ENCODE results near the gene PCDHGB5. TPM values are rescaled to one million over a fixed set of nuclear protein-coding genes. Genes with fewer than 3 reads are reported as not detected.
A peak's percentile ranks its signal among the peaks of the same experiment; 100 is the strongest.
"Not testable (repeated sequence)": the region's sequence is repeated elsewhere in the genome, so short reads cannot be mapped to it uniquely, and the experiment has no call there.

The PCDHGB5 gene
- total RNA-seq, 1 experiment from 2014 or later = 3.2 TPM

DNA sequence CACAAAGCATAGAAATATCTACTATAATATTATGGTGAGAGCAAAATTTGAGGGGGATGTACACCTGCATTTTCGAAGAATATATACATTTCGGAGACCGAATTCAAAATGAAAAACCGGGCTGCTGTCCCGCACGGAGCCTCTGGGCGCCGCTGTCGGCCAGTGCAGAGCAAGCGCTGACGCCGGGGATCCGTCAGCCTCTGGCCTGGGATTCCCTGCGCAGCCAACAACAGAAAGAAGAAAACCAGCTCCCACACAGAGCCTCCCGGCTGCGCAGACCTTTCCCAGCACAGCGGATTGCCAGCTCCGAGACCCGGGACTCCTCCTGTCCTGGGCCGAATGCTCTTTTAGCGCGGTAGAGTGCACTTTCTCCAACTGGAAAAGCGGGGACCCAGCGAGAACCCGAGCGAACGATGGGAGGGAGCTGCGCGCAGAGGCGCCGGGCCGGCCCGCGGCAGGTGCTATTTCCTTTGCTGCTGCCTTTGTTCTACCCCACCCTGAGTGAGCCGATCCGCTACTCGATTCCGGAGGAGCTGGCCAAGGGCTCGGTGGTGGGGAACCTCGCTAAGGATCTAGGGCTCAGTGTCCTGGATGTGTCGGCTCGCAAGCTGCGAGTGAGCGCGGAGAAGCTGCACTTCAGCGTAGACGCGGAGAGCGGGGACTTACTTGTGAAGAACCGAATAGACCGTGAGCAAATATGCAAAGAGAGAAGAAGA lies 10.2 kb downstream of the PCDHGB5 start, which contains the start of gene PCDHGB6:
Gene PCDHGB6 (plus strand): TSS at position 232 of the 716 bp plus-strand sequence. CDS start 182 bp downstream, at position 414.
- H3K4me3 Mint-ChIP-seq (ENCODE audit: unreplicated experiment); H3K27me3 Mint-ChIP-seq (ENCODE audit: insufficient read depth, unreplicated experiment); DNase-seq (ENCODE audit: unreplicated experiment); H3K27ac Mint-ChIP-seq (ENCODE audit: low read depth, unreplicated experiment); BruUV-seq (replicated peaks); H3K36me3 Mint-ChIP-seq (ENCODE audit: insufficient read depth, unreplicated experiment); H3K4me1 Mint-ChIP-seq (ENCODE audit: insufficient read depth, unreplicated experiment); POLR2A ChIA-PET; intact Hi-C loops (cut with micrococcal nuclease): not testable (repeated sequence)
- CTCF ChIA-PET = interaction anchor here (0.6 to 1.2 kb wide), 3 partner anchors 11 to 1299 kb away, joined by 3 read pairs; no protein-coding TSS in a partner anchor
- peaks cover 32% of the 10 kb centered on the region for H3K9me3 Mint-ChIP-seq (ENCODE audit: unreplicated experiment)
- TF ChIP-seq CTCF (IDR thresholded peaks at IDR 0.05; ENCODE audit: unreplicated experiment) = peak; percentile 23

DNA sequence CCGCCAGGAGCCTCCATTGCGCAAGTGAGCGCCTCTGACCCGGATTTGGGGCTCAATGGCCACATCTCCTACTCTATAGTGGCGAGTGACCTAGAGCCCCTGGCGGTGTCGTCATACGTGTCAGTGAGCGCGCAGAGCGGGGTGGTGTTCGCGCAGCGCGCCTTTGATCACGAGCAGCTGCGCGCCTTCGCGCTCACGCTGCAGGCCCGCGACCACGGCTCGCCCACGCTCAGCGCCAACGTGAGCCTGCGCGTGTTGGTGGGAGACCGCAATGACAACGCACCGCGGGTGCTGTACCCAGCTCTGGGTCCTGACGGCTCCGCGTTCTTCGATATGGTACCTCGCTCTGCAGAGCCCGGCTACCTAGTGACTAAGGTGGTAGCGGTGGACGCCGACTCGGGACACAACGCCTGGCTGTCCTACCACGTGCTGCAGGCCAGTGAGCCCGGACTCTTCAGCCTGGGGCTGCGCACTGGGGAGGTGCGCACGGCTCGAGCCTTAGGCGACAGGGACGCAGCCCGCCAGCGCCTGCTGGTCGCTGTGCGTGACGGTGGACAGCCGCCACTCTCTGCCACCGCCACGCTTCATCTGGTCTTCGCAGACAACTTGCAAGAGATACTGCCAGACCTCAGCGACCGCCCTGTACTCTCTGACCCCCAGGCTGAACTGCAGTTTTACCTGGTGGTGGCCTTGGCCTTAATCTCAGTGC lies 12.0 kb downstream of the PCDHGB5 start:
- no peak overlapping the region for H3K27ac Mint-ChIP-seq (ENCODE audit: low read depth, unreplicated experiment)
- H3K36me3 Mint-ChIP-seq (ENCODE audit: insufficient read depth, unreplicated experiment) = peaks cover 5% of the 10 kb centered on the region
- intact Hi-C loops (cut with micrococcal nuclease) = loop anchor here (10.0 kb wide), 2 partner anchors 185 to 325 kb away; partner anchors contain the start of gene PCDHB14

DNA sequence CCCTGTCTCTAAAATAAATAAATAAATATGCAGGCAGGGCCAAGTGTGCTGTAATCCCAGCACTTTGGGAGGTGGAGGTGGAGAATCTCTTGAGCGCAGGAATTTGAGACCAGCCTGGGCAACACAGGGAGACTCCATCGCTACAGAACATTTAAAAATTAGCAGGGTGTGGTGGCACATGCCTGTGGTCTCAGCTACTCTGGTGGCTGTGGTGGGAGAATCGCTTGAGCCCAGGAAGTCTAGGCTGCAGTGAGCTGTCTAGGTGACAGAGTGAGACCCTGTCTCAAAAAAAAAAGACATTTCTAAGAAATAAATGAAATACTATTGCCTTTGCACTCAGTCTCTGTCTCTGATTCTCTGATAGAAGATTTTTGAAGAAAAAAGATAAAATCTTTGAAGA lies 13.8 kb downstream of the PCDHGB5 start:
- TF ChIP-seq CTCF (IDR thresholded peaks at IDR 0.05; ENCODE audit: unreplicated experiment) = no peak
- Mint-ChIP-seq H3K4me3 (ENCODE audit: unreplicated experiment) (no peak overlapping the region), H3K4me1 (ENCODE audit: insufficient read depth, unreplicated experiment) (no peaks in the 10 kb centered on the region), H3K9me3 (ENCODE audit: unreplicated experiment) (peaks cover 41% of the 10 kb centered on the region), H3K36me3 (ENCODE audit: insufficient read depth, unreplicated experiment) (peaks cover 5% of the 10 kb centered on the region), H3K27me3 (ENCODE audit: insufficient read depth, unreplicated experiment) (no peaks in the 10 kb centered on the region), H3K27ac (ENCODE audit: low read depth, unreplicated experiment) (no peak overlapping the region)
- DNase-seq (ENCODE audit: unreplicated experiment) = no peak
- intact Hi-C loops (cut with micrococcal nuclease) = loop anchor here (10.0 kb wide), 2 partner anchors 187 to 327 kb away; partner anchors contain the start of gene PCDHB14
- no TSS peak for BruUV-seq (replicated peaks)
- ChIA-PET POLR2A (interaction anchor here (1.3 kb wide), 1 partner anchor 153 kb away, joined by 6 read pairs; no protein-coding TSS in a partner anchor), CTCF (interaction anchor here (0.6 to 4.2 kb wide), 3 partner anchors 66 to 113 kb away, joined by 3 to 37 read pairs (median 4); no protein-coding TSS in a partner anchor)

More for the DNA sequence above, 12.0 kb downstream of the PCDHGB5 start:
- no peak for TF ChIP-seq CTCF (IDR thresholded peaks at IDR 0.05; ENCODE audit: unreplicated experiment)
- BruUV-seq (replicated peaks) = no TSS peak
- H3K9me3 Mint-ChIP-seq (ENCODE audit: unreplicated experiment) = peaks cover 49% of the 10 kb centered on the region
- no peaks in the 10 kb centered on the region for H3K27me3 Mint-ChIP-seq (ENCODE audit: insufficient read depth, unreplicated experiment)
- no peaks in the 10 kb centered on the region for H3K4me1 Mint-ChIP-seq (ENCODE audit: insufficient read depth, unreplicated experiment)
- H3K4me3 Mint-ChIP-seq (ENCODE audit: unreplicated experiment) = no peak overlapping the region
- ChIA-PET CTCF (interaction anchor here (0.6 kb wide), 1 partner anchor 995 kb away, joined by 3 read pairs; no protein-coding TSS in a partner anchor), POLR2A (no interaction called here)
- no peak for DNase-seq (ENCODE audit: unreplicated experiment)

Data from MCF 10A (cell line).